ENCODE measurements around the gene PLK3.
A peak's percentile ranks its signal among the peaks of the same experiment; 100 is the strongest.
"Not testable (repeated sequence)": the region's sequence is repeated elsewhere in the genome, so short reads cannot be mapped to it uniquely, and the experiment has no call there.

The PLK3 gene

DNA sequence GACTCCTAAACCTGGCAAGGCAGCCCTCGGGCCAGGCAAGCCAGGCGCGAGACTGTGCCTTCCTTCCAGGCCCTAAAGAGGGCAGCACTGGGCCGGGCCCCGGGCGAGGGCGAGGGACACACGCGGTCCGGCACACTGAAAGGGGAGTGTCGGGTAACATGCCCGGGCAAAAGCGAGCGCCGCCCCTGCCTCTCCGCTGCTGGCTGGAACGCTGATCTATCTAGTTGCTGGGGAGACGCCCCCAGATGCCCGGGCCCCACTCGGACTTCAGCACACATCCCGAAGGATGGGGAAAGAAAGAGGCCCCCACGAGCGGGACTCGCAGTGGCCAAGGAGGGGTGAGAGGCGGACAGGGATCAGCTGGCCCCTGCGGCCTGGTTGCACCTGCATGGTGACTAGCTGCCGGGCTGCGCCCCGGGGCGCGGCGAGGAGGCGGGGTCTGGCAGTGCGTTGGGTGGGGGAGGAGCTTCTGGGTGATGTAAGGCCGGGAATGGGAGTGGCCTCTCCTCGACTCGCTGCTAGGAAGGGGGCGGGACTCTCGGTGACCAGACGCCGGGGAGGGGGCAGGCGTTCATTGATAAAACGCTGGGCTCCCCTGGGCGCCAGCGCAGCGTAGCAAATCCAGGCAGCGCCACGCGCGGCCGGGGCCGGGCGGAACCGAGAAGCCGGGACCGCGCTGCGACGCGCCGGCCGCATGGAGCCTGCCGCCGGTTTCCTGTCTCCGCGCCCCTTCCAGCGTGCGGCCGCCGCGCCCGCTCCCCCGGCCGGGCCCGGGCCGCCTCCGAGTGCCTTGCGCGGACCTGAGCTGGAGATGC, at the start of gene PLK3:
Gene PLK3, plus strand, starts transcription at position 608 of the 815 bp plus-strand sequence. Its CDS starts 87 bp downstream, at position 695.
- FAIRE-seq: peak; percentile 68

DNA sequence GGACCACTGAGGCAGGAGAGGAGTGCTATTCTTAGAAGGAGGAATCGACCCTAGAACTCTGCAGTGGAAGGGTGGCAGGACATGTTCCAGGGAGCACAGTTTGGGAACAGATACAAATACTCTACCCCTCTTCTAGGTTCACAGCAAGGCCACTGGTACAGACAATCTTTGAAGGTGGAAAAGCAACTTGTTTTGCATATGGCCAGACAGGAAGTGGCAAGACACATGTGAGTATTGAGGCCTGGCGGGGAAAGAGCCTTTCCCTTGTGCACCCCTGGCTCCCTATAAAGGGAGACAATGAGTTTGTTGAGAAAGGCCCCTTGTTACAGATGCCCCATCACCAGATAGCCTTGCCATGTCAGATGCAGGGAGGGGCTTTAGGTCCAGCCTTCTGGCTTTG, 42.8 kb upstream of the PLK3 start:
- FAIRE-seq: no peak

DNA sequence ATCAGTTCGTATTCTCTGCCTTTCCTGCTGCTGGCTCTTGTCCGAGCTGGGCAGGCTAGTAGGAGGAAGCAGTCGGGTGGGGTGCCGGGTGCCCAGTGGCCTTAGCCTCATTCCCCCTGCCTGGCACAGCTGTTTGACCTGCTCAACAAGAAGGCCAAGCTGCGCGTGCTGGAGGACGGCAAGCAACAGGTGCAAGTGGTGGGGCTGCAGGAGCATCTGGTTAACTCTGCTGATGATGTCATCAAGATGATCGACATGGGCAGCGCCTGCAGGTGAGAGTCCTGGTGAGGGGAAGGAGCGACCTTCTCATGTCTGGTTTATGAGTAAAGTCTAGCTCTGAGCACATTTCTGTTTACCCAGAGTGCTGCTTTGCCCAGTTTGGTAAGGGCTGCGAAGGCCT, 41.1 kb upstream of the PLK3 start:
- no peak for FAIRE-seq

DNA sequence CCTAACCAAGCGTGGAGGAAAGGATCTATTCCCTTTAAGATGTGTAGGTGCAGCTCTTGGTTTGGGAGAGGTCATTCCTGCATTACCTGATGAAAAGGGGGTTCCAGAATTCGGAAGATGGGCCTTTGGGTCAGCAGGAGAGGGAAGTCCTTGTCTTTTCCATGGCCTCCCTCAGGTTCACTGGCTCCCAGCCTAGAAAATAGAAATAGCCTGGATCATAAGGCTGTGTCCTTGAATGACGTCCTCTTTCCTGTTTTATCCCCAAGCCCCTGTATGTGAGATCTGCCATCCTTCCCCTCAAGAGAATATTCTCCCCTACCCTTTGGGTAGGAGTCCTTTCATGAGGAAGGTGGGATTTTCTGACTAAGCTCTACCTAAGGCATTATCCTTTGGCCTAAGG, 39.3 kb upstream of the PLK3 start:
- FAIRE-seq: no peak

DNA sequence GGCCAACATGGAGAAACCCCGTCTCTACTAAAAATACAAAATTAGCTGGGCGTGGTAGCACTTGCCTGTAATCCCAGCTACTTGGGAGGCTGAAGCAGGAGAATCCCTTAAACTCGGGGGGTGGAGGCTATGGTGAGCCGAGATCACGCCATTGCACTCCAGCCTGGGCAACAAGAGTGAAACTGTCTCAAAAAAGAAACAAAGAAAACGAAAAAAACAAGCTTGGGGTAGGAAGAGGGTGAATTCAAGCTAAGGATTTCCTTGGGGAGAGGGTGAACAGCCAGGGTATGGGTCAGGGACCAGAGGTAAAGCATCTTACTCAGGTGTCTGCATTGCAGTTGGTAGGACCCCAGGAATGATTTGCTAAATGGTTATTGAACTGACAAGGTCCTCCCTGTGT, 33.8 kb upstream of the PLK3 start:
- not testable (repeated sequence) for FAIRE-seq

DNA sequence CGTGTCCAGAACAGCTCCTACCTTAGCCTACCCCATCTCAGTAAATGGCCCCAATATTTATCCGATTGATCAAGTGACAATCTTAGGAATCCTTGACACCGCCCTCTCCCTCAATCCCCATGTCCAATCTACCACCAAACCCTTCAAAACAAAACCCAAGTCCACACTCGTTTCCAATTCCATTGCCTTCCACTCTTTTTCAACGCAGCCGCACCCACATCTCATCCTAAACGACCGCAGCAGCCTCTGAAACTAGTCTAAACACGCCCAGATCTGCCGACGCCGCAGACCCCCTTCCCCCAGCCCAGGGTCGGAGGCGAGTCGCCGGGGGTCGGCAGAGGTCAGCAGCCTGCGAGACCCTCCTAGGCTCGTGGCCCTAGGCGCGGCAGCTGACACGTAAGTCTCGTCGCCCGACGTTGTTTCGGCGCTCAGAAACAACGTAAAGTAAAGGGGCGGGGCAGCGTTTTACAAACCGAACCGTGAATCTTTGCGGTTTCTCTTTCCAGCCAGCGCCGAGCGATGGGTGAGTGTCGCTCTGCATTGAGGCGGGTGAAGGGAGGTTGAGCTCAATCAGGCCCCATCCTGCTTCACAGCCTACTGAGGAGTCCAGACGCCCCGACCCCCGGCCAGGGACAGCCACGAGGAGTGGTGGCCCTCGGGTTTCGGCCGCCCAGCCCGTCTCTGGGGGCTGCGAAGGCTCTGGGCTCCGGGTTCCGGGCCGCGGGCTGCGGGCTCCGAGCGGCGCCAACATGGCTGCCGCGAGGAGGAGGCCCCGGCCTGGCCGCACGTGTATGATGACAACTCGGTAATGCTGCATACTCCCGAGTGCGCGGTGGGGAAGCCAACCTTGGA, 24.9 kb upstream of the PLK3 start, which contains the start of gene RPS8:
Gene RPS8, plus strand, starts transcription at position 463 of the 852 bp plus-strand sequence. Its CDS starts 57 bp downstream, at position 520.
- no peak for FAIRE-seq

DNA sequence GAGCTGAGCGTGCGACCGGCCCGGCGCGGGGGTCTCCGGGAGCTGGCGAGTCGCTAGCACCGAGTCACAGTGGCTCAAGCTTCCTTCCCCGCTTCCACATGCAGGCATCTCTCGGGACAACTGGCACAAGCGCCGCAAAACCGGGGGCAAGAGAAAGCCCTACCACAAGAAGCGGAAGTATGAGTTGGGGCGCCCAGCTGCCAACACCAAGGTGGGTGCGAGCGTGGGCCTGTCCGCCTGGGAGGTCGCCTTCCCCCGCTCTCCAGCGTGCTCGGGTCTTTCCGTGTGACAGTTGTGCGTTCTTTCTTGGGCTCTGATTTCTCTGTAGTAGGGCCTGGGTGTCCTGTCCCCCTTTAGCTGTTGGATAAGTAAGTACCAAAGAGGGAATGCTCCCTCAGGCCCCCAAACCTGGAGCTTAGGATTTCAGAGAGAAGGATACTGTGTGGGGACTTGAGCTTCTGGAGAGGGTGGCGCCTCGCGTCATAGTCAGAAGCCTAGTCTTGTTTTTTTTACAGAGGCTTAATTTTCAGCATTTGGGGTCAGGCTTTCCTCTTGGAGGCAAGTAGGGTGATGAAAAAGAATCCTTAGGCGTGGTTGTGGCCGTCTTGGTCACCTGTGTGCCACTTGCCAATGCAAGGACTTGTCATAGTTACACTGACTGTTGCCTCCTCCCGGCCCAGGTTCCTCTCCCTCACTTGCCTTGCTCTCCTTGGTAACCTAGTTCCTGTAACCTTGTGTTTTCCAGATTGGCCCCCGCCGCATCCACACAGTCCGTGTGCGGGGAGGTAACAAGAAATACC, 24.0 kb upstream of the PLK3 start:
- FAIRE-seq: no peak

DNA sequence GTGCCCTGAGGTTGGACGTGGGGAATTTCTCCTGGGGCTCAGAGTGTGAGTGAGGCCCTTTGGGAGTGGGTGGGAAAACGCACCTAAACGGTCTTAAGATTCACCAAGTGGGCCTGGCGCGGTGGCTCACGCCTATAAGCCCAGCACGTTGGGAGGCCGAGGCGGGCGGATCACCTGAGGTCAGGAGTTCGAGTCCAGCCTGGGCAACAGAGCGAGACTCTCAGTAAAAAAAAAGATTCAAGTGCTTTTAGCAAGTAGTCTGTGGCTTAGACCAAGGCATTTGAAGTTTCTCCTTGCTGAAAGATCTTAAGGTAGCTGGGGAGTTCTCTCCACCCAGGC, 23.5 kb upstream of the PLK3 start:
- FAIRE-seq: no peak

DNA sequence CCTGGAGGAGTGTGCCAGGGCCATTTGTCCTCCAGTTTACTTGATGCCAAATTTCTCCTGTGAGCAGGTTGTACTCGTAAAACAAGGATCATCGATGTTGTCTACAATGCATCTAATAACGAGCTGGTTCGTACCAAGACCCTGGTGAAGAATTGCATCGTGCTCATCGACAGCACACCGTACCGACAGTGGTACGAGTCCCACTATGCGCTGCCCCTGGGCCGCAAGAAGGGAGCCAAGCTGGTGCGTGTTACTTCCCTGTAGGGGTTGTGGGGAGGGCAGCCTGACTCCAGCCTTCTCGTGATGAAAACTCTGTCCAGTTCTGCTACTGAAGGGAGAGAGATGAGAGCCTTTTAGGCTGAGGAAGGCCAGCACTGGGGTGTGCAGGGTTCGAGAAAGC, 22.6 kb upstream of the PLK3 start:
- FAIRE-seq: no peak

DNA sequence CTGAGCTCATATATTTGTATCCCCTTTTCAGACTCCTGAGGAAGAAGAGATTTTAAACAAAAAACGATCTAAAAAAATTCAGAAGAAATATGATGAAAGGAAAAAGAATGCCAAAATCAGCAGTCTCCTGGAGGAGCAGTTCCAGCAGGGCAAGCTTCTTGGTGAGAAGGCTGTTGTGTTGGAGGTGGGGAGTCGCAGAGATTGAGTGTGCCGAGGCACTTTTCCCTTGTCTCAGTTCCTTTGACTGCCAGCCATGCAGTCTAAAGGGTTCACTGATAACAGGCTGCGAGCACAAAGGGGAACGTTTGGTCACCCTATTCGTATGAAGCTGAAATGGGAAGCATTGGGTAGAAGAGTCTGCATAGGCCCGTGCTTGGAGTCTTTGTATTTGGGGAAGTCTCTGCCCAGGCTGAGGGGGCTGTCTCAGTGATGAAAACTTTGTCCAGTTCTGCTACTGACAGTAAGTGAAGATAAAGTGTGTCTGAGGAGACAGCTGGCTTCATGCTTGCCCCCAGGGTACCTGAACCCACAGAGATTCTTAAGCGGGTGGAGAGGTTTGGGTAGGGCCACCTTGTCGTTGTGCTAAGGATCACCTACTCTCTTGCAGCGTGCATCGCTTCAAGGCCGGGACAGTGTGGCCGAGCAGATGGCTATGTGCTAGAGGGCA, 22.1 kb upstream of the PLK3 start:
- FAIRE-seq: no peak

DNA sequence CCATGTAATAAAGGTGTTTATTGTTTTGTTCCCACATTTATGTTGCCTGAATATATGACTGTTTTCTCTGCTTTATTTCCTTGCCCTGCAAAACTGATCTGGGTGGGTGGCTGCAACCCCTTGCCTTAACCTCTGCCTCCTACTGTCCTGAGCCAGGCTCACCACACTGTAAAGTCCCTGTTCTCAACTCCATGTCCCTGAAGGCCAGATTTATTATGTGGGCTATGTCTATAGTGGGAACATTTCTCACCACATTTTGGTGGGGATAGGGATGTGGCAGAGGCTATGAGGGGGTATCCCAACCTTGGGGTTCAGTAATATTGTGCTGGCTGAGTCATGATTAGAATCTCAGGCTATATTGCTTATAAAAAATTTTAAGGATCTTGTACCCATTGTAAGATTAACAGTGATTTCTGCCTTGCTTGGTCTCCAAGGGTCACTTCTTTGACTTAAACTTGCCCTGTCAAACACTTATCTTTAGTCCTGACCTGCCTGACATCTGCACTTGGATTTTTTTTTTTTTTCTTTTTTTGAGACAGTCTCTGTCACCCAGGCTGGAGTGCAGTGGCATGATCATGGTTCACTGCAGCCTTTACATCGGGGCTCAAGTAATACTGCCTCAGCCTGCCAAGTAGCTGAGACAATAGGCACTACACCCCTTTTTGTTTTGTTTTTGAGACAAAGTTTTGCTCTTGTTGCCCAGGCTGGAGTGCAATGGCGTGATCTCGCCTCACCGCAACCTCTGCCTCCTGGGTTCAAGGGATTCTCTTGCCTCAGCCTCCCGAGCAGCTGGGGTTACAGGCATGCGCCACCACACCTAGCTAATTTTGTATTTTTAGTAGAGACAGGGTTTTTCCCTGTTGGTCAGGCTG, 21.2 kb upstream of the PLK3 start:
- no peak for FAIRE-seq

DNA sequence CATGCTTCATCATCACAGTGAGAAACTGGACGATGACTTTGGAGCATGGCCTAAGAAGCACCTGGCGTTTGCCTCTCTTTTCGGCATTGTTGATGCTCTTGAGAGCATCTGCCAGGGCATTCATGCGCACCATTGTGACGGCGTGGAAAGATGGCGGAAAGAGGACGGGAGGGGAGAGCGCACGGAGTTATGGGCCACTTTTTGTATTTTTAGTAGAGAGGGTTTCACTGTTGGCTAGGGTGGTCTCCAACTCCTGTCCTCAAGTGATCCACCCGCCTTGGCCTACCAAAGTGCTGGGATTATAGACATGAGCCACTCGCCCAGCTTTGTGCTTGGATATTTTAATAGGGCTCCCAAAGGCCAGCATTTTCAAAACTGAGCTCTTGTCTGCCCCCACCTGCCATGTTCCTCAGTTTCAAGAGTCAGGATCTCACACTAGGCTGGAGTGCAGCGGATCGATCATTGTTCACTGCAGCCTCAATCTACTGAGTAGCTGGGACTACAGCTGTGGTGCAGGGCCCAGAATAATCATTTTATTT, 19.5 kb upstream of the PLK3 start:
- no peak for FAIRE-seq

DNA sequence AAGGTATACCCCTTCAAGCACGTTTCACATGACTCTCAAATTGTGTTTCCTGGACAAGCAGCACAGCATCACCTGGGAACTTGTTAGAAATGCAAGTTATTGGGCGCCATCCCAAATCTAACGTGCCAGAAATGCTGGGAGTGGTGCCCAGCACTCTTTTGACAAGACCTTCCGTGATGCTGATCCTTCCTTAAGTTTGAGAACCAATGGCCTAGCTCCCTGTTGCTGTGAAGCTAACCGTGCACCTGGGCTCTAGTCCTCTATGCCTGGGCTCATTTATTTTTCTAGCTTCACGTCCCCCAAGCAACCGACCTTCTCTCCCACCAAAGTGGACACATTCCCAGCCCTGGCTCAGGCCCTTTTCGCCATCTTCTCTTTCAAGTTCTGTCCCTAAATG, 16.5 kb upstream of the PLK3 start:
- FAIRE-seq: no peak

DNA sequence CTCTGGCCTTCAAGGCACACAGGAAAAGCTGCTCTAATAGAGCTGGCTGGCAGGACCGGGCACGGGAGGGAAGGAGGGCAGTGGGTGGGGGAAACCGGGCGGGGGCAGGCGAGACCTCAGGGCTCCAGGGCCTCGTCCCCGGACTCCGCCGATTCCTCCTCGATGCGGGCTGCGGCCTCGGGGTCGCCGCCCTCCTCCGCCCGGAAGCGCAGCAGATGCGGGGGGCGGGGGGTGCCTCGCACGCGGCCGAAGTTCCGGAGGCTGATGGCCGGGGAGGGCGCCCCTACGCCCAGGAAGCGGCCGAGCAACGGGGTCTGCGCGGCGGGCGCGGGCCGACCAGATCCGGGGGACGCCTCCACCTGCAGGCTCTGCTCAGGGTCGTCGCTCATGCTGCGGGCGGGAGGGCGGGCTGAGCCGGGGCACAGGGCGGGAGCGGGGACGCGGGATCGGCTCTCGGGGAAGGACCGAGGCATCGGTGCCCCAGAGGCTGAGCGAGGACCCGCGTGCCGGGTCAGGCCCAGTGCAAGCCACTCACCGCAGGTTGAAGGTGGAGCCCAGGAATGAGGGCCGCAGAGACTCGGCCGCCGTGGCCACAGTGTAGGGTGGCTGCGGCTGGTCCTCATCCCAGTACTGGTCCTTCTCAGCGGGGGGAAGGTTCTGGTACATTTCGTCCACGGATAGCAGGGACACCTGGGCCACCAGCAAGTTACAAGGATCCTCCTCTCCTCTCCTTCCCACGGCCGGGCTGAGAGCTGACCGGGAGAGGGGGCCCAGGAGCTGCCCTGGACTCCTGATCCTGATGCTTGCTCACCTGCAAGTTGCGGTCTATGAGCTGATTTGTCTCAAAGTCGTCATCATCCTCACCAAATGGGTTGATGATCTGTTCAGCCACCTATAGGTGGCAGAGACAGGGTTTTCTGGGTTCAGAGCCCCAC, 15.8 kb upstream of the PLK3 start:
- no peak for FAIRE-seq

DNA sequence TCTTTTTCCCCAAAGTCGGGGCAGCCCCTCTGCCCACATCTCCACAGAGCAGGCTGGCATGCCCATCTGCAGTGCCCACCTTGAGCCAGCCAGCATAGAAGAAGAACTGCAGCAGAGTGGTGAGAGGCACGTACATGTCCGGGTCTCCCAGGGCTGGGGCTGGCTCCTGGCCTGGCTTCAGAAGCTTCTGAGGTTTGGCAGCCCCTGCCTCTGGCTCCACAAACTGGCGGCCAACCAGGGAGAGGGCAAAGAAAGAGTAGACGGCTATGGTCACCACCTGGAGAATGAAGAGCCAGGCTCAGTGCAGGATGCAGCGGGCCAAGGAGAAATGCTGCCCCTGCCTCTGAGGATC, 15.2 kb upstream of the PLK3 start:
- FAIRE-seq: no peak

DNA sequence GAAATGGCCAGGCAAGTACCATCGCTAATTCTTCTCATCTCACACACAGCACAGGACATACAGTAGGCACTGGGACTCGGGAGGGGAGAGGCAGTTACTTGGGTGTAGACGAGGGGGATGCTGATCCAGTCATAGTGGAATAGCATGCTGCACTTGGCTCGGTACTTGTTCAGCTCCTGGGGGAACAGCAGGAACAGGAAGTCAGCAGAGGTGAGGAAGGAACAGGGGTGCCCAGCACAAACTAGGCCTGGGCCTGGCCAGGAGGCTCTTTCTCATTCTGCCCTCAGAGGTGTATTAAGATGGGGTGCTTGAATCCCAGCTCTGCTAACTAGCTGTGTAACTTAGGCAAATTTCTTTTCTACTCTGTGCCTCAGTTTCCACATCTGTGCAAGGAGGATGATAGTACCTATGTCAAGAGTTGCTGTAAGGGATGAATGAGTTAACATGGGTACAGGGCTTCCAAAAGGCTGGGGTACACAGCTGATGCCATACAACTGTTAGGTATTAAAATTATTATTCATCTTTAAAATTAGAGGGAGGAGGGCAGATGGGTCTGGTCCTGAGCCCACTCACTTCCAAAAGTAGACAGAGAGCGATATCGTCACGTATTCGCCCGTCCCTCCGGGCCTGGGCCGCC, 14.6 kb upstream of the PLK3 start:
- no peak for FAIRE-seq

DNA sequence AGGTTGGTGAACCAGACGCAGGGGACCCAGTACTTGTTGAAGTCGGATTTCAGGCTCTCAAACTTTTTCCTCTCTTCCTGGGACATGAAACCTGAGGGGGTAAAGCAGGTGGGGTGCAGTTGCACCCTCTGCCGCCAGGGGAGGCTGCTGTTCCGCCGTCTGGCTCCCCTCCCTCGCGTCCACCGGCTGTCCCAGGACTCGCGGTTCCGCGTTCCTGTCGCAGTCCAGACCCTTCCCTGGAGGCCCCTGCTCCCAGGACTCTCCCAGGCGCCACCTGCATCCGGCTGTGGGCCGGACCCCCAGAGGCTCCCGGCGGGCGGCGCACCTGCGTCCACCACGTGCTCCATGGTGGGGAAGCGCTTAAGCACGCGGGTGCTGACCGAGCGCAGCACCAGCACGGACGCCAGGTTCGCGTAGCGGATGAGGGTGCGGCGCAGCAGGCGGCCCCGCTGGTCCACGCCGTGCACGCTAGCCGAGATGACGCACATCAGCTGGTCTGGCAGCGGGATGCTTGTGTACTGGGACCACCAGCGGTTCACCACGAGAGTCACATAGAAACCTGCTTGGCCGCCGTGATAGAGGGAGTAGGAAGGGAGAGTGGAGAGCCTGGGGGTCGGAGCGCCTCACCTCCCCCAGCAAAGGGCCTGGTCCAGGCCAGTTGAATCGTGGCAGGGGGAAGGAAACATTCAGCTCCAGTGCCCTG, 13.9 kb upstream of the PLK3 start:
- FAIRE-seq: no peak

DNA sequence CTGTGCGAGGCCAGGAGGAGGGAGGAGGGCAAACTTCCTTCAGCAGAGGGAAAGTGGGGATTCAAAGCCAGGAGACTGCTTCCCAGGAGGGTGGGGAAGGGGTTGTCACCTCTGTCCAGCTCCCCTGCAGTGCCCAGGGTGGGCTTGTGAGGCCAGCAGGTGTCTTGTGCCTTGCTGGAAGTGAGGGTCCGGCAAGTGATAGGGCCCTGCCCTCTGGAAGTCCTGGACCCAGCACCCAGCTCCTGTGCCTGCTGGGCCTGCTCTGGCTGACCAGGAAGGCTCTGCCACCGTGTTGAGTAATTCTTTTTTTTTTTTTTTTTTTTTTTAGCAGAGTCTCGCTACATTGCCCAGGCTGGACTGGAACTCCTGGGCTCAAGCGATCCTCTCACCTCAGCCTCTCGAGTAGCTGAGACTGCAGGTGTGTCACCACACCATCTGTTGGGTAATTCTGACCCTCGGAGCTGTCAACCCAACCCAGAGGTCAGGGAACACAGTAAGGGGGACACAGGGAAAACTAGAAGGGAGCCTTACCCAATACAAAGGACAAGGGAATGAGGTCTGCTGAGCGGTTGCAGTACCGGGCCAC, 13.2 kb upstream of the PLK3 start:
- FAIRE-seq: no peak

DNA sequence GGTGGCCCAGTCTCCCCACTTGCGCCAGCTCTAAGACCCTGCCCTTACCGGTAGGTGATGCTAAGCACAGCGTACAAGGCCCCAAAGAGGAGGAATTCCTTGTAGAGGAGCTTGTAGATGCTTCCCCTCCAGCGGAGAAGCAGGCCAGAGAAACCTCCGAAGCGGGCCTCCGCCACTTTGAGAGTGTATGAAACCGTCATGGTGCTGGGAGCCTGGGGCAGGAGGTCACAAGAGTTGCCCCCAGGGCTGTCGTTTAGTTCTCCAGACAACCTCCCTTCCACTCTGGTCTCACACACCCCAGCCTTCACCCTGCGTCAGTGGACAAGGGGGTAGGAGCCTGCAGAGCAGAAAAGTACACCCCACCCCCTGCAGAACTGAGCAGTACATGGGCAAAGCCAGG, 12.7 kb upstream of the PLK3 start:
- FAIRE-seq: no peak
